Mesendoderm (in vitro differentiated cells): ENCODE measurements around the gene CLCNKA.

Experiments used
- DNase-seq: peaks from one replicate; pipeline ENCODE4 v3.0.0; 2013
- H2AK5ac ChIP-seq: 2 replicates; pipeline ENCODE4 v1.6.1; 2013; ENCODE audit warnings: low read length, inconsistent platforms
- H2BK120ac ChIP-seq: 2 replicates; pipeline ENCODE4 v1.6.1; 2013; ENCODE audit warnings: low read depth, mild to moderate bottlenecking, low read length, moderate library complexity, mixed read lengths
- H2BK15ac ChIP-seq: replicated peaks from 2 replicates; pipeline ENCODE4 v1.6.1; 2013; ENCODE audit warnings: low read depth, mild to moderate bottlenecking, moderate library complexity
- H2BK5ac ChIP-seq: 2 replicates; pipeline ENCODE4 v1.6.1; 2013; ENCODE audit warnings: low read length, inconsistent platforms
- H3K18ac ChIP-seq: 2 replicates; pipeline ENCODE4 v1.6.1; 2013; ENCODE audit warnings: mild to moderate bottlenecking, low read length, mixed read lengths
- H3K23ac ChIP-seq: one replicate; pipeline ENCODE4 v1.6.1; 2013; ENCODE audit warnings: low read length
- H3K27ac ChIP-seq: 2 replicates; pipeline ENCODE4 v1.5.1; 2013; ENCODE audit warnings: low read depth, mild to moderate bottlenecking, inconsistent platforms, low read length, moderate library complexity
- H3K27me3 ChIP-seq: 2 replicates; pipeline ENCODE4 v1.6.1; 2013; ENCODE audit warnings: low read length, control low read depth, mild to moderate bottlenecking, inconsistent platforms; ENCODE audit not compliant: insufficient read depth, poor library complexity
- H3K36me3 ChIP-seq: 2 replicates; pipeline ENCODE4 v1.6.1; 2013; ENCODE audit warnings: low read length, inconsistent platforms; ENCODE audit not compliant: control insufficient read depth, insufficient read depth
- H3K4ac ChIP-seq: one replicate; pipeline ENCODE4 v1.6.1; 2013; ENCODE audit warnings: low read depth, mild to moderate bottlenecking, low read length, moderate library complexity
- H3K4me1 ChIP-seq: 2 replicates; pipeline ENCODE4 v1.6.1; 2013; ENCODE audit warnings: low read depth, low read length, inconsistent platforms; ENCODE audit not compliant: control insufficient read depth
- H3K4me2 ChIP-seq: 2 replicates; pipeline ENCODE4 v1.6.1; 2013; ENCODE audit warnings: low read length
- H3K4me3 ChIP-seq: 2 replicates; pipeline ENCODE4 v1.5.1; 2013; ENCODE audit warnings: mild to moderate bottlenecking, low read length
- H3K56ac ChIP-seq: one replicate; pipeline ENCODE4 v1.6.1; 2013; ENCODE audit warnings: low read length
- H3K79me1 ChIP-seq: 2 replicates; pipeline ENCODE4 v1.6.1; 2013; ENCODE audit warnings: low read length, inconsistent platforms
- H3K79me2 ChIP-seq: 2 replicates; pipeline ENCODE4 v1.6.1; 2013; ENCODE audit warnings: mild to moderate bottlenecking, low read length; ENCODE audit not compliant: control insufficient read depth, insufficient read depth
- H3K9ac ChIP-seq: 2 replicates; pipeline ENCODE4 v1.6.1; 2013; ENCODE audit warnings: low read length, inconsistent platforms
- H4K5ac ChIP-seq: one replicate; pipeline ENCODE4 v1.6.1; 2013; ENCODE audit warnings: low read length
- H4K8ac ChIP-seq: one replicate; pipeline ENCODE4 v1.6.1; 2013; ENCODE audit warnings: low read depth, mild to moderate bottlenecking, control low read depth, low read length, moderate library complexity
- WGBS: extraction: QIAGEN DNeasy Blood & Tissue Kit; methylation state at CpG from one replicate; pipeline ENCODE4 v1.1.7; 2013; ENCODE audit warnings: low lambda C conversion rate, missing lambda C conversion rate; ENCODE audit not compliant: insufficient coverage; ENCODE audit errors: extremely low coverage; 5-methylcytosine and 5-hydroxymethylcytosine counted together

The CLCNKA gene

DNA sequence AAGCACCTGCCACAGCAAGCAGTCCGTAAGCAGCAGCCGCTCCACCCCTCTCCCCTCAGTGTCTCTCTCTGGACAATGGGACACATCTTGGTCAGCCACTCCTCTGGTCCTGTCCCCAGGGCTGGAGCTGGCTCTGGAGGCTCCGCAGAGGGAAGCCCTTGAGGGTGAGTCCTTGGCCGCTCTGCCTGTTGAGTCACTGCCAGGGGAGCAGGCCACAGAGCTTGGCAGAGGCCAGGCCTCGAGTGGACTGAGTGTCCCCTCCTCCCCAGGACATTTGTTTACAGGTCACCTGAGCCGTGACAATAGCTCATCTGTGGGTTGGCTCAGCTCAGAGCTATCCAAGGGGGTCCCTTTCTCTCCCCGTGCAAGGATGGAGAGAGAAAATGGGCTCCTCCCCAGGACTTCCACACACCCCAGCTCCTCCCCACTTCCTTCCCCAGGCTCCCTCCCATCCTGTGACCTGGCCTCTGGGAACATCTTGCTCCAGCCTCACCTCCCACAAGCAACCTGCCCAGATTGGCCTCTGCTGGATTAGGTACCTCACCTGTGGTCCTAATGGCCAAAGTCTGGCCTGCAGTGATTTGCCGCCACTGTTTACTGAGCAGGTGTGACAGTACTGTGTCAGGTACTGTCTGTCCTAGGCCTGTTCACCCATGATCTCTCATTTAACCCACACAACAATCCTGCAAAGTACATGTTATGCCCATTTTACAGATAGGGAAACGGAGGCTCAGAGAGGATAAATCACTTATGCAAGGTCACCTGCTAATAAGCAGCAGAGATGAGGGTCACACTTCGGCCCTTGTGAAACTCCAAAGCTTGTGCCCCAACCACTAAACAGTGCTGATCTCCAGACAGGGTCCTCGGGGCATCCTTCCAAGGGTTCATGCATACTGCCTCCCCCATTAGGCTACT lies 46.8 kb downstream of the CLCNKA start:
- H2BK120ac ChIP-seq = no peak overlapping the region
- H3K4ac ChIP-seq = no peak overlapping the region
- no peaks in the 10 kb centered on the region for H3K4me1 ChIP-seq
- no peak overlapping the region for H4K5ac ChIP-seq
- no peak overlapping the region for H3K27ac ChIP-seq
- no peaks in the 10 kb centered on the region for H3K79me1 ChIP-seq
- H3K4me3 ChIP-seq = no peak overlapping the region
- WGBS = no CpG with 5 or more reads among the region's 11 CpGs
- no peak overlapping the region for H3K23ac ChIP-seq
- H2AK5ac ChIP-seq = no peak overlapping the region
- H3K79me2 ChIP-seq = no peaks in the 10 kb centered on the region
- no peak overlapping the region for H3K9ac ChIP-seq
- no peaks in the 10 kb centered on the region for H3K36me3 ChIP-seq
- H3K4me2 ChIP-seq = no peak overlapping the region
- H2BK15ac ChIP-seq = no peak overlapping the region
- H3K27me3 ChIP-seq = no peaks in the 10 kb centered on the region
- no peak overlapping the region for H4K8ac ChIP-seq
- H3K18ac ChIP-seq = no peak overlapping the region
- DNase-seq = no peak
- no peak overlapping the region for H3K56ac ChIP-seq
- H2BK5ac ChIP-seq = no peak overlapping the region

DNA sequence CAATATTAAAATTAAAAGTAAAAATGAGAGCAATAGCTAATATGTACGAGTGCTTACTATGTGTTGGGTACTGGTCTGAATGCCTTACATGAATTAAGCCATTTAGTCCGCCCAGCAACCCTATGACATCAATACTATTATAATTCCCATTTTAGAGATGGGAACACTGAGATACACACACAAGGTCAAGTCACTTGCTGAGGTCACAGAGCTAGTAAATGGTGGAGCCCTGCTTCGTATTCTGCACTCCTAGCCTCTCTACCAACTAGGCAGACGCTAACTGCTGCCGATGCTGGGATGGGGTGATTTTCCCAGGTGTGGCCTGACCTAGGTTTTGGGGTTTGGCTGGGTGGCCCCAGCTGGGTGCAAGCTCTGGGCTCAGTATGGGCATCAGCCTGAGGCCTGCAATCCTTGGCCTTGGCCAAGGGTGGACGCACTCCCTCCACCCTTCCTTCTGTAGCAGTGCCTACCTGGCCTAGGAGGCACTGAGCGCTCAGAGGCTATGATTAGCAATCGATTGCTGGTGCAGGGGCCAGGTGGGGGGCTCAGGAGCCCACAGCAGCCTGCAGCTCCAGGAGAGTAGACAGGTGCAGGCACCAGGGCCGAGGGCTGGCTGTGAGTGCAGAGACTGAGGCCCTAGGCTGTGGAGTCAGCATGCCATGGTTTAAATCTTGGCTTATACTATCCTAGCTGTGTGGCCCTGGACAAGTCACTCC lies 49.0 kb downstream of the CLCNKA start:
- Histone ChIP-seq H2AK5ac (no peak overlapping the region), H3K4me1 (no peaks in the 10 kb centered on the region), H4K8ac (no peak overlapping the region), H3K9ac (no peak overlapping the region), H4K5ac (no peak overlapping the region), H2BK5ac (no peak overlapping the region), H3K23ac (no peak overlapping the region), H3K4me2 (no peak overlapping the region), H2BK15ac (no peak overlapping the region), H3K27me3 (no peaks in the 10 kb centered on the region), H3K4ac (no peak overlapping the region), H3K79me1 (no peaks in the 10 kb centered on the region), H3K4me3 (no peak overlapping the region), H3K36me3 (no peaks in the 10 kb centered on the region), H3K56ac (no peak overlapping the region), H3K18ac (no peak overlapping the region), H2BK120ac (no peak overlapping the region), H3K27ac (no peak overlapping the region), H3K79me2 (no peaks in the 10 kb centered on the region)
- DNase-seq = no peak
- no CpG with 5 or more reads among the region's 9 CpGs for WGBS

DNA sequence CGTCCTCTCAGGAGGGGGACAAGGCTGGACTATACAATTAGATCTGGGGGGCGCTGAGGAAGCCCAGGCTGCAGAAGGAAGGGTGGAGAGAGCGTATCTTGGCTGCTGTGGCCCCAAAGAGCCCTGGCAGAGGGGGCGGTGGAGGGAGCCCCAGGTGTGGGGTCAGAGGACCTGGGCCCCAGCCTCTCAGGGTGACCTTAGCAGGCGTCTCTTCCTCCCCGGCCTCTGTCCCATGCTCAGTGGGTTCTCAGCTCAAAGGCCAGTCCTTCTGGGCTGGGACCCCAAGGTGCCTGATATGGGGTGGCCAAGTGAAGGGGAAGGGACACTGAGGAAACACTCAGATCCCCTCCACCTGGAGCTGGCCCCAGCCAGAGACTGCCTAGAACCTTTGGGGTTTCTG lies 49.8 kb downstream of the CLCNKA start:
- Histone ChIP-seq H2BK120ac (no peak overlapping the region), H3K4me1 (no peaks in the 10 kb centered on the region), H3K27ac (no peak overlapping the region), H2BK5ac (no peak overlapping the region), H3K23ac (no peak overlapping the region), H3K79me1 (no peaks in the 10 kb centered on the region), H3K18ac (no peak overlapping the region), H3K9ac (no peak overlapping the region), H3K4ac (no peak overlapping the region), H2AK5ac (no peak overlapping the region), H3K56ac (no peak overlapping the region), H3K4me3 (no peak overlapping the region), H3K79me2 (no peaks in the 10 kb centered on the region), H3K36me3 (no peaks in the 10 kb centered on the region), H3K27me3 (no peaks in the 10 kb centered on the region), H3K4me2 (no peak overlapping the region), H4K8ac (no peak overlapping the region), H4K5ac (no peak overlapping the region), H2BK15ac (no peak overlapping the region)
- no peak for DNase-seq
- WGBS = no CpG with 5 or more reads among the region's 6 CpGs

DNA sequence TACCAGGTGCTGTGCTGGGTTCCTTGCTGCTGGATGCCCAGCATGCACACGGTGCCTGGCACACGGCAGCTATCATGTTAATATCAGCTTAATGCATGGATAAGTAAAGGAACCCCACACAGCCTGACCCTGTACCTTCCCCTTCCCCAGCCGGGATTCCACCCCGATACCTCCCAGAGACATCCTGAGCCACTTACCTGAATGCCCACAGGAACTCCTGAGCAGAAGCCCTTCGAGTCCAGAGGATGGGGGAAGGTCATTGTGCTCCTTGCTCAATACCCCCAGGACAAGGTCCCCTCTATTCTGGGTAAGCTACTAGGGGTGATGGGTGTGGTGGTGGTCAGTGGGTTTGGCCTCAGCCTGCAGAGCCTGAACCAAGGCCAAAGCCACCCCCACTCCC lies 50.3 kb downstream of the CLCNKA start:
- no peak overlapping the region for H3K4ac ChIP-seq
- H2BK15ac ChIP-seq = no peak overlapping the region
- H3K4me1 ChIP-seq = no peaks in the 10 kb centered on the region
- no peak overlapping the region for H3K27ac ChIP-seq
- H4K8ac ChIP-seq = no peak overlapping the region
- no peak for DNase-seq
- H3K23ac ChIP-seq = no peak overlapping the region
- H3K79me1 ChIP-seq = no peaks in the 10 kb centered on the region
- no peak overlapping the region for H3K9ac ChIP-seq
- no peak overlapping the region for H4K5ac ChIP-seq
- H3K27me3 ChIP-seq = no peaks in the 10 kb centered on the region
- no peak overlapping the region for H3K18ac ChIP-seq
- no peak overlapping the region for H2AK5ac ChIP-seq
- no peaks in the 10 kb centered on the region for H3K79me2 ChIP-seq
- H3K4me3 ChIP-seq = no peak overlapping the region
- H3K4me2 ChIP-seq = no peak overlapping the region
- H2BK120ac ChIP-seq = no peak overlapping the region
- H3K36me3 ChIP-seq = no peaks in the 10 kb centered on the region
- WGBS = no CpG with 5 or more reads among the region's 5 CpGs
- no peak overlapping the region for H2BK5ac ChIP-seq
- no peak overlapping the region for H3K56ac ChIP-seq

DNA sequence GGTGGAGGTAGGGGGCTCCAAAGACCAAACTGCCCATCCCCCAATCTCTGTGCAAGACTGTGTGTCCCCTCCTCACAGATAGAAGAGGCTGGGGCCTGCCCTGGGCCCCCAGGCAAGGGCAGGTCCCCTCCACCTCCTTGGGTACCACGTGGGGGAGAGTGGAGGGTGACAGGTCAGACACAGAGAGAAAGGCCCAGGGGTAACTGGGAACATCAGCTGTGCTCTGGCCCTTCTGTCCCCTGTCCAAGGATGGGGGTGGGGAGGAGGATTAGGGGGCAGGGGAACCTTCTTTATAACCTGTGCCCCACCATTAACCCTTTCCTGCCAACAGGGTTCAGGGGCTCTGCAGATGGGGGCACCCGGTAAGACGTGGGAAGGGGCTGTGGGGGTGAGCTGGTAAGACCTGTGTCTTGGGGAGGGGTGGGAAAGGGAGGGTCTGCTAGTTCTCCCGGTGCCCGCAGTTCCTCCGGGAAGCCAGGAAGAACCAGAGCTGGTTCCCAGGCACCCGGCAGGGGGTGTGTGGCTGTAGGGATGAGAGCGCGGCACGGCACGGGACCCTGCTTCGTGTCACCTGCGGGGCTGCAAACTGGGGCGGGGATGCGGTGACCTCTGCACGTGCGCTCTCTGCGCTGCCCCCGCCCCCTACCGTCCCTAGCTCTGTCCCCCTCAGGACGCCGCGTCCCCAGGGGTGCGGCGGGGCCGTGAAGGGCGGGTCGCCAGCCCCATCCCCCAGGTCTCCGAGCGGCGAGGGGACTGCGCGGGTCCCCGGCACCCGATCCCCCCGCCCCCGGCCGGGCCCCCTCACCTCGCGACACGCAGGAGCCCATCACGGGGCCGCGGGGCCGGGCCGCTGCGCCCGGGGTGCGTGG lies 51.0 kb downstream of the CLCNKA start:
- H3K4me3 ChIP-seq = no peak overlapping the region
- no peak overlapping the region for H2BK120ac ChIP-seq
- no CpG with 5 or more reads among the region's 49 CpGs for WGBS
- H3K56ac ChIP-seq = peak overlapping the region; percentile 60
- H2AK5ac ChIP-seq = no peak overlapping the region
- H3K23ac ChIP-seq = no peak overlapping the region
- H4K5ac ChIP-seq = no peak overlapping the region
- H3K9ac ChIP-seq = peak overlapping the region; percentile 40
- DNase-seq = no peak
- H3K27ac ChIP-seq = no peak overlapping the region
- no peaks in the 10 kb centered on the region for H3K79me2 ChIP-seq
- no peaks in the 10 kb centered on the region for H3K27me3 ChIP-seq
- no peaks in the 10 kb centered on the region for H3K36me3 ChIP-seq
- peak overlapping the region; percentile 25 for H3K4me2 ChIP-seq
- H3K4ac ChIP-seq = no peak overlapping the region
- no peaks in the 10 kb centered on the region for H3K79me1 ChIP-seq
- no peak overlapping the region for H2BK5ac ChIP-seq
- no peaks in the 10 kb centered on the region for H3K4me1 ChIP-seq
- no peak overlapping the region for H3K18ac ChIP-seq
- H4K8ac ChIP-seq = no peak overlapping the region
- no peak overlapping the region for H2BK15ac ChIP-seq
